ENCODE measurements around the gene GPR4.

GRCh38 chr19:45645068-45645630 lies 43.1 kb upstream of the GPR4 start:
- no peak for TF ChIP-seq TARDBP (IDR thresholded peaks at IDR 0.05)
- no peak for TF ChIP-seq HDGF (IDR thresholded peaks at IDR 0.05; ENCODE audit: borderline replicate concordance)
- no peak for TF ChIP-seq BHLHE40 (IDR thresholded peaks at IDR 0.05; ENCODE audit: borderline replicate concordance)
- TF ChIP-seq ELF4 (IDR thresholded peaks at IDR 0.05): no peak
- no peak for TF ChIP-seq FOXK2 (IDR thresholded peaks at IDR 0.05)
- no peak for TF ChIP-seq SP1 (IDR thresholded peaks at IDR 0.05)
- TF ChIP-seq NFRKB (IDR thresholded peaks at IDR 0.05): no peak
- no peak for TF ChIP-seq CTBP1 (IDR thresholded peaks at IDR 0.05; ENCODE audit: borderline replicate concordance)
- no peak for TF ChIP-seq FOXM1 (IDR thresholded peaks at IDR 0.05; ENCODE audit: borderline replicate concordance)
